ENCODE results near the gene CLNK.
"Not testable (repeated sequence)": the region's sequence is repeated elsewhere in the genome, so short reads cannot be mapped to it uniquely, and the experiment has no call there.

The CLNK gene

DNA sequence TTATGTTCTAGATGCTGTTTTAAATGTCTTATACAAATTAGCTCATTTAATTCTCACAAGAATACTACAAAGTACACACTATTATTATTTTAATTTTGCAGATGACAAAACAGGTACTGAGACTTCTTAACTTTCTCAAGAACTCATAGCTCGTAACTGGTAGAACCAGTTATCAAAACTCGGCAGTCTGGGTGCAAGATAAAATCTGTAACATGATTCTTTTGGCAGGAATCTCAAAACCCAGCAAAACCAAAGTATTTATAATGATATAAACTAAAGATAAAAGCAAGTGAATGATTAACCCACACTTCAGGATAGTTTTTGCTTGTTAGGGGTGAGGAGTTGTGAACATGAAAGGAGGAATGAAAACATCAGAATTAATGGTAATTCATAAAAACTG is 27.6 kb downstream of the CLNK start:
- no peak for DNase-seq

DNA sequence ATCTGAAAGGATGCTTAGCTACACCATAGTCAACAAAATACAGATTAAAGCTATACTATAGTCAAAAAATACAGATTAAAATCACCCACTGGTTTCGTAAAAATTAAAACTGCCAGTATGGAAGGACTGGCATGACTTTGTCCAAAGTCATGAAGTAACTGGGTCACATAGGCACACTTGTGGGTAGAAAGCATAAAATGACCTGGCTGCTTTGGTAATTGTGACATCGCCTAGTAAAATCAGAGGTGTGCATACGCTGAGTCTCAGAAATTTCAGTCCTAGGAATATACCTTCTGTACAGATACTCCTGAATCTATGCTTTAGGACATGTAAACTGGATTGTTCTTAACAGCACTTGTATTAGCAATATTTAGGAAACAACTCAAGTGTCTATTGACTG is 28.1 kb downstream of the CLNK start:
- DNase-seq = no peak

DNA sequence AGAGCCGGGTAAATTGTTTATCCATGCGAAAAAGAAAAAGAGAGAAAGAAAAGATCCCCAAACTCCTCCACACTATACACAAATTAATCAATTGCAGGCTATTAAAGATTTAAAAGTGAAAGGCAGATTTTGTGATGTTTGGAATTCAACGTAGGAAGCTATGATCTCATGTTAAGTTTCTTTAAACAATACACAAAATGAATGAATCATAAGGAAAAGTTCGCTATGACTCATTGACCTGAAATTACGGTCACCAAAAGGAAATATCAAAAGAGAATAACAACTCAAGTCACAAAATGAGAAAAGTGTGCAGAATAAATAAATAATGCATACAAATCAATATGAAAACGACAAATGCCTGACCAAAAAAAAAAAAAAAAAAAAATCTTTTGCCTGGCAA is 28.6 kb downstream of the CLNK start:
- DNase-seq = no peak

DNA sequence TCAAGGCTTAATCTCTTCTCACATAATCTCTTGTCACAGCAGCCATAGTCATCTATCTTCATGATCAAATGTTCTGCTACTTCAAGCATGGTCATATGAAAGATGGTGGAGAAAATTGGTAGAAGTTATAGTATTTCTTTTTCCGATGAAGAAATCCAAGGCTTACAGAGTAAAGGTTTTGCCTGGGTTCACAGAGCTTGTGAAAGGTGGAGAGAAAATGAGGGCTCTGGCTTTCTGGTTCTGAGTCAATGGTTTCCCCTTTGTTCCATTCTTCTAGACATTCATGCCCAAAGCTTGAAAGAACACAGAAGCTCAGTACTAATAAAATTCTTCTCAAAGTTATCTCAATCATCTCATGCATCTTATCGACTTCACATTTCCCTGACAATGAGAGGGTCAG is 36.1 kb downstream of the CLNK start:
- DNase-seq = no peak

DNA sequence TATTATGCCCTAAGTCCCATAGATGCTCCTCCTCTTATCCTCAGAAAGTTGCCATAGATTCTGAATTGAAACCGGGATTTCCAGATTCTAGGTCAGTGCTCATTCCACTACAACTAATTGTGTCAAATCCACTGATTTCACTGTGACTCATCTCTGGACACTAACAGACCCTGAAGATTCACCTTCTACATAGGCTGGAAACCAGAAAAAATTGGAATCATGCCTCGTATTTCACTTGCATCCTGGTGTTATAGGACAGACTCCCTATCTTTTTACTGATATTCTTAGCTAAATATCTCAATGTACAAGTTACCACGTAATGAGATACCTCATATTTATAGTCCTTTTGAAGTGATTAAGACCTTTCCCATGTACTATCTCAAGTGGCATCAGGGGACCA is 36.7 kb downstream of the CLNK start:
- no peak for DNase-seq

DNA sequence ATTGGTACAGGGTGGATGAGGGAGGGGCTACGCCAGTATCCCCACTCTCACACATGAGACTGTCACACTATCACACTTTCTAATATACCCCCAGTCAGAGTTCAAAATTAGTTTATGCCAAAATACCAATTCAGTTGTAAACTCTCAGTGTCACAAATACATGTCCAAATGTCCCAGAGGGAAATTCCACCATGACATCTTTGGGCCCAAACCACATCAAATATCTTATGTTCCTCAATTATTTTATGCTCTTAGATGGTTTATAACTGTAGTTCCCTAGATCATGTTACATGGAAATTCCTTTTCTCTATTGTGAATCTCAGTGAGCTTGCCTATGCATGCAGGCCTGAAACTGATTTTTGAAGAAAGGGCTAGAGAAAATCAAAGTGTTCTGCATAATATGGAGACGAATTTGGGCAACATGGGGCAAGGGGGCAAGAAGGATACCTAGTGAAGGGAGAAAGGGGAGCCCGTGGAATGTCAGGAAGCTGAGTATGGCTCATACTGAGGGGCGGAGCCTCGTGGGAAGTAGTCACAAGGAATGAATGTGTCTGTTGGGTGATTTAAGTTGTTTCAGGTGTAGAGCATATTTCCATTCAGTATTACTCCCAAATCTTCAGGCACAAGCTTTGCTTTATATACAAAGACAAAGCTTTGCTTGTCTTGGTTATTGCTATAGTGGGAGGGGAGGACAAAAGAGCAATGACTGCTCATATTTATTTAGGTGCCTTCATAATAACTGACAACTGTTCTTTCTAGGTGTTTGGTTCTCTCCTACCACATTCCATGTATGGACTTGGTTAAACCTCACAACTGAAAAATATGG is 40.8 kb downstream of the CLNK start:
- no peak for DNase-seq

DNA sequence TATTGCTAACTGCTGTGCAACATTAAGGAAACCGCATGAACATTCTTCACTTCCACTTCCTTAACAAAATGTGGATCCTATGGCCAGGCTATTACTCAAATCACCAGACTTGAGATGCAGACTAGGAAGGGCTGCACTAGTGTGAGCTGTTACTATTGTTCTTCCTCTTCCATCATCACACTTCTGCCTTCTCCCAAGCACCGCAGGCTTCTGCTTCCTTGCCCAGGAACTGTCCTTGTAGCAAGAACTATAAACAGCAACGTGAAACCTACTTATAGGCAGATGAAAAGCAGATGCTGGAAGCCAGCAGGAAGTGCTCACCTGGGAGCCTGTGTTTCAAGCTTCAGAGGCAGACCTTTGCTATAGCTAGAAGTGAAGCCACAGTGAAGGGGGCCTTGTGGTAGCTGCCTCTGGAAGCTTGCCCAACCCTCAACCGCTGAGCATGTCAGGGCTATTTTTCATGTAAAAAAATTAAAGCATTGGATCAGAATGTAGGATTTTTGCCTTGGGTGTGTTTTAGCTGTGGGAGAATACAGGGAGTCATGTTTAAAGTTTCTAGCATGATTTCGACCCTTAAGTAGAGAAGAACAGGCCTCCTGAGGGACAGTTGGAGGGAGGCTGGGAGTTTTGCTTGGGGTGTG is 43.9 kb downstream of the CLNK start:
- DNase-seq = no peak

DNA sequence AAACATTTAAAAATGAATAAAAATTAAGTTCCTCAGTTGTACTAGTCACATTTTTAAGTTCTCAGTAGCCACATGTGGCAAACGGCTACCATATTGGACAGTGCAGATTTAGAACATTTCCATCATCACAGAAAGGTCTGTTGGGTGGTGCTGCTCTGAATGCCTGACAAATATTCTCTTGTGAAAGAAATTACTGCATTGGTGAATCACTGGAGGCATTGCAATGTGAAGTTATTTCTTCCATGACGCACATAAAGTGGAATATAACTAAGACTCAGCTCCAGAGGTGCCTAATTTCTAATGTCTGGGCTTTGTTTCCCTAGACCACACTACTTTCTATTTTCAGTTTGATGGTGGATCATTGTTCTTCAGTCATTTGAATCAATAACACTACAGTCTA is 44.9 kb downstream of the CLNK start:
- no peak for DNase-seq

DNA sequence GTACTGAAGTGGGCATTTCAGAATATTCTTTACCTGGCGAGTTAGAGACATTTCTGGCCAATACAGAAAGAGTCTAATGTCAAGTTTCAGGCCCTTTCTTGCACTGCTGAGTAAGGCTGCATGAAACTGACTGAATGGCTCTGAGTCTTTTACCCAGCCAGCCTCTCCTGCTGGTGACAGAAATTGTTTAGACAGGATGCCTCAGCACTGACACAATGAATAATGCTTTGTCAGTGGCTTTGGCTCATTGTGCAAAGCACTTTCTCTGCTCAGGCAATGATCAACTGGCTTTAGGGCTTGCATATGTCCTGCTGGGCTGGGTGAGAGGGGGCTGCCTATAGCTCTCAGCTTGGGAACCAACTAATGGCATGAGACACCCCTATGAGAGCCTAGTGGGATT is 45.5 kb downstream of the CLNK start:
- no peak for DNase-seq

DNA sequence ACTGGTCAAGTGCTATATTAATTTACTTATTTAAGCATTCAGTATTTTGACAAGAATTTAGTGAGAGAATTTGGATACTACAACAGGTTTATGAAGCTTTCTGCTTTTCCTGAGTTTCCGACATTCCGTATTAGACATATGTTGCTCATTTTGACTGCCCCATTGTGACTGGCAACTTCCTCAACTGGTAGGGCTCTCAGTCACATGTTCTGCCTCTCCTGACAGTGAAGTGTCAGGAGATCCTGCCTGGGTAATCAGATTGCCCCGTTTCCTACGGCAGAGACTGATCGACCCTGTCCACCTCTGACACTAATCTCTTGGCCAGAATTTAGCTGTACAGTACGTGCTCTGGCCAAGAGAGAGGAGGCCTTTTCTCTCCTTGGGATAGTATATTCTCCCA is 49.5 kb downstream of the CLNK start:
- DNase-seq = no peak

DNA sequence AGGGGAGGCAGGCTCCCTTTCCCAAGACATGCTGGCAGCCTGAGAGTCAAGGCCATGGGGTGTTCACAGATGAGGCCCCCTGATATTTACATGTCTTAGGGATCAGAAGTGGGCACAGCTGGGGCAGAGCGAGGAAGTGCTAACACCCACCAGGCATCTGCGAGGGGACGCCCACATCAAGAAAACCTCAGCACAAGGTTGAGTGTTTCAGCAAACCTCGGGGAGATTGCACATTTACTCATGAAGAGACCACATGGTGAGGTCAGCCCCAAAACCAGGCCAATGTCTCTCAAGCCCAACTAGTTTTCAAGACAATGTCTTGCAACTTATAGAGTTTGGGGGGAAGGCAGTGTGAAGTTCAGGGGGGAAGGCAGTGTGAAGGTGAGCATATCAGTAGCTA is 55.2 kb downstream of the CLNK start:
- no peak for DNase-seq

DNA sequence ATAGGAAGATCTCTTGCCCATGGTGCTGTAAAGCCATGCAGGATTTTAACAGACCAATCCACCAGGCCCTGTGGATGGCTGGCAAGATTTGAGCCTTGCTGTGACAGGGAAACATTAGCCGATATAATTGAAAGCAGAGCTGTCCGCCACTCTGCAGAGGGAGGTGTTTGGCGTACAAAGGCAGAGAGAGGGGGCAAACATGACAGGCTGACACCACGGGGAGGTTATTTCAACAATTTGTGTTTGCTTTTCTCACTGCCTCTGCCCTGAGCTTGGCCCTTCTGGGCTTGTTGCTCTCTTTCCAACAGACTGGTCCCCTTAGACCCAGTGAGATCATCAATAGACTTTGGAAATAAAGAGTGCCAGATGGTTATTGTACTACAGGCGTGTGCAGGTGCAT is 59.4 kb downstream of the CLNK start:
- no peak for DNase-seq

DNA sequence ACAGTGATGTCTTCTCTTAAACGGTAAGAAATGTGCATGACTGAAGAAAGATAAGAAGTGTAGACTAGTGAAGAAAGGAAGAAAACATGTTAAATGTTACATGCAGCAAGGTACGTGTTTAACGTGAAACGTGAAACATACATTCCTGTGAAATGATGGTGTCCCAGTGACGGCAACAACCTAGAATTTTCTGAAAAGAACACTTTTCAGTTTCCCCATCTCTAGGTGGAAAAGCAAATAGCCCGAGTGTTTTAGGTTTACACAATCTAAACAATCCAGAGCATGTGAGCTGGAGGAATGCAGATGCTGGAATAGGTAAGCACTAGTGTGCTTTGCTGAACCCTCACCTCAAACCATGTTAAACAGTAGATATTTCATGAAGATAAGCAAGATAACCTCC is 60.7 kb downstream of the CLNK start:
- no peak for DNase-seq

DNA sequence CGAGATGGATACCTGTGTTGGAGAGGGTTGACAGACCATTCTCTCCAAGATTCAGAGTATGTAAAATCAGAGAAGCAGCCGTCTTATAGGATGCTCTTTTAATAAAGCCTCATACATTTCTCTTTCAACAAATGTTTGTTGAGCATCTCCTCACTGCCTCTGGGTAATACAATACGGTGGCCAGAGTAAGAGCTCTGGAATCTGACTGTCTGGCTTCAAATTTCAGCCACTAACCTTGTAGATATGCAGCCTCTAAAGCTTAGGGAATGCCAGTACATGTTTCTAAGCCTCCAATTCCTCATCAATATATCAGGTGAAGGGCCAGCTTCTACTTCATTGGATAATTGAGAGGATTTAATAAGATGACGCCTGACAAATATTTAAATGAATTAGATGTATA is 61.3 kb downstream of the CLNK start:
- DNase-seq = no peak

DNA sequence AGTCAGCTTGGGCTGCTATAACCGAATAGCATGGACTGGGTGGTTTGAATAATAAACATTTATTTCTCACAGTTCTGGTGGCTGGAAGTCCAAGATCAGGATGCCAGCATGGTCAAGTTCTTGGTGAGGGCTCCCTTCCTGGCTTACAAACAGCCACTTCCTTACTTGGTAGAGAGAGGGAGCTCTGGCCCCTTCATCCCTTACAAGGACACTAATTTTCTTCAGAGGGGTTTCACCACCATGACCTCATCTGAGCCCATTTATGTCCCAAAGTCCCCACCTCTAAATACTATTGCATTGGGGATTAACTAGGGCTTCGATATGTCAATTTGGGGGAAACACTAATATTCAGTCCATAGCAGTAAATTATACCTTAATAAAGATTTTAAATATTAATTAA is 61.8 kb downstream of the CLNK start:
- no peak for DNase-seq

DNA sequence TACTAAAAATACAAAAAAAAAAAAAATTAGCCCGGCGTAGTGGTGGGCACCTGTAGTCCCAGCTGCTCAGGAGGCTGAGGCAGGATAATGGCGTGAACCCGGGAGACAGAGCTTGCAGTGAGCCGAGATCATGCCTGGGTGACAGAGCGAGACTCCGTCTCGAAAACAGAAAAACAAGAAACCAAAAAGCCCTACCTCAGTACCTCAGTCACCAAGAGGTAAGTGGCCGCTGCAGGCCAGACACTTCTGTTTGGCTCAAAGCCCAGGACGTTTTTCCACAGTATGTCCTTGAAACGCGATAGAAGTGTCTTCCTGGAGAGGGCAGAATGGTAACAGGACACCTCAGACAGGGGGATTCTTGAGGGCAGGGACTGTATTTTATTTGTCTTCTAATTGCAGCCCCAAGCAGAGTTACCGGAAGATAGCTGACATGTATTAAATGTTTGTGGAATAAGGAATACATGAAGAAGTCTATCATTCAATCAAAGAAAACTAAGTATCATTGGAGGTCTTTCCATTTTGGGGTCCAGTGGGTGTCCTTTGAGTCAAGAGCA is 63.6 kb downstream of the CLNK start:
- DNase-seq = no peak

DNA sequence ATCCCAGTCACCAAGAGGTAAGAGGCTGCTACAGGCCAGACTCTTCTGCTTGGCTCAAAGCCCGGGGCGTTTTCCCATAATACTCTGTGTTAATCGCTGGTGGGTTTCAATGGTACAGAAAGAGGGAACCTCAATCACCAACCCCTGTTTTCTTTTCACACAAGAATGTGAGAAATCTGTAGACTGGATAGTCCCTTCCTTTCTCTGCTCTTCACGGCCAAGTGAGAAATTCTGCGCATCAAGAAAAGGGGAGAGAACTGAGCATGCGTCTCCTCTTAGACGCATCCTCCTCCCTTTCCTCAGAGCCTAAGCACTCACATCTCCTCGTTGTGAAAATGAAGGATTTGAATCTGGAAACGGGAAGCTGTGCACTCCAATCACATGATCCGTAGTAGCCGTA is 64.7 kb downstream of the CLNK start:
- no peak for DNase-seq

DNA sequence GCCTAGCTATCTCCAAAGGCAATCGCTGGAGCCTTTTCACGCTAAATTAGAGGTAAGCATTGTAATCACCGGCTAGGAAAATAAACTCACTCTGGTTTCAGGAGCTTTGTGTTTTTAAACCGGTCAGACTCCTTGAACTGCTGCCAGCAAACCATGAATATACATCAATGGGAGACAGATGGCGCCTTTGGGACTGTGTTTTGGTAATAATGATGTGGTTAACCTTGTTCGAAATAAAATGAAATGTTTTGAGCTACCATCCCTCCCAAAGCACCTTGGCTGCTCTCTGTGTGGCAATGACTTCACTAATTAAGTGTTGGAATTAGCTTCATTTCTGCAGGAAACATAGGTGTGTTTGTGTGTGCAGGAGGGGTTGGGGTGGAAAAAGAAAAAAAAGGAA is 65.3 kb downstream of the CLNK start:
- no peak for DNase-seq

DNA sequence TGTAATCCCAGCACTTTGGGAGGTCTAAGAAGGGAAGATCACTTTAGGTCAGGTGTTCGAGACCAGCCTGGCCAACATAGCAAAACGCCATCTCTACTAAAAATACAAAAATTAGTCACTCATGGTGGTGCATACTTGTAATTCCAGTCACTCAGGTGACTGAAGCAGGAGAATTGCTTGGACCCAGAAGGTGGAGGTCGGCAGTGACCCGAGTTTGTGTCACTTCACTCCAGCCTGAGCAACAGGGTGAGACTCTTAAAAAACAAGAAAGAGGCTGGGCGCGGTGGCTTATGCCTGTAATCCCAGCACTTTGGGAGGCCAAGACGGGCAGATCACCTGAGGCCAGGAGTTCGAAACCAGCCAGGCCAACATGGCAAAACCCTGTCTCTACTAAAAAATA is 69.6 kb downstream of the CLNK start:
- DNase-seq = not testable (repeated sequence)

DNA sequence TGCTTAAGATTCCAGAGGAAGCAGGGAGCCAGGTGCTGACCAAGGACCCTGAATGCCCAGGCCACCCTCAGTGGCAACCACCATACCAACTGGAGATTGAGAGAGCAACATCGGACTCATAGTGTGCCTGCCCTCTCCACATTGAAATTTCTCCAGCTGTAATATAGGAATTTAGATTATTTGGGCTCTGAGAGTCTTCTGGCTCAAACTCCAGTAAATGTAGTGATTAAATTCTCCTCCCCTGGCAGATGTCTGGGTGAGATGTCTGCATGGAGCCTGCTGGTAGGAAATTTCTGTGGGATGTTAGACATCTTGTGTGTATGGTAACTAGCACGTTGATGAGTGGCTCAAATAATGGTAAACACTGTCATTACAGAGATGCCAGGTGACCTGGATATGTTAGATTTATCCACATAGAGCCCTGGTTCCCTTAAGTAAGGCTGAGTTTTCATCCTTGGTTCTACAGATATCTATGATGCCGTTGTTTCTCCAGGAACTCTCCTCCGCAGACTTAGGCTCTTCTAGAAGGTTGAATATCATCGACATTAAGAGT is 70.6 kb downstream of the CLNK start:
- no peak for DNase-seq

DNA sequence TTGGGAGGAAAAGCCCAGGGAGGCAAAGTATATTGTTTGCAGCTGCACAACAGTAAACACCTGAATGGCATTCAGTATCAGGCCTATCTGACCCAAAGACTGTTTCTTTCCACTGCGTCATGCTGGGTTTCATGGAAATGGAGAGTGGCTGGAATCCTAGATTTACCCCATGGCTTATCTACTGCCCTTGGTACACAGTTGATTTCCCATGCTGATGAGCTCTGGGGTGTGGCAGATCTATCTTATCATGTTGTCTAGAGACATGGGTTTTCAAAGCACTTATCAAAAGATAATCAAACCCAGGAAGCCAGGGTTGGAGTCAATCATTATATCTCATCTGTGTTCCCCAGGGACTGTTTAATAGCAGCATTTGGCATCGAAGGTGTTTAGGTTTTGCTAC is 72.1 kb downstream of the CLNK start:
- no peak for DNase-seq

DNA sequence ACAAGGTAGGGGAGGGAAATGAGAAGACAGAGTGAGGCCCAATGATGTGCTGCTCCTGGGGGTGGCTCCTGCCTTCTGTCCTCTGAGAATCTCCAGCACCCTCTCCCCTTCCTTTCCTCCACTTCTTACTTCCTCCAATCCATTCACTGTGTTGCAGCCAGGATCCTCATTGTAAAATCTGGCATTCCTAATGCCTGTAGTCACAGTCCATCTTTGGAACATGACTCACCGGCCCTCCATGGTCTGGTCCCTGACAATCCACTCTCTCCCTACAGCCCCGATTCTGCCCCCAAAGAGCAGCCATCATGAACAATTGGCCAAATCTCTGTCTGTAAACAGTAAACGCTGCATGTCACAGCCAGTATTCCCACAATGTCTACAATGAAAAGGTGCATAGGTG is 72.9 kb downstream of the CLNK start:
- no peak for DNase-seq

DNA sequence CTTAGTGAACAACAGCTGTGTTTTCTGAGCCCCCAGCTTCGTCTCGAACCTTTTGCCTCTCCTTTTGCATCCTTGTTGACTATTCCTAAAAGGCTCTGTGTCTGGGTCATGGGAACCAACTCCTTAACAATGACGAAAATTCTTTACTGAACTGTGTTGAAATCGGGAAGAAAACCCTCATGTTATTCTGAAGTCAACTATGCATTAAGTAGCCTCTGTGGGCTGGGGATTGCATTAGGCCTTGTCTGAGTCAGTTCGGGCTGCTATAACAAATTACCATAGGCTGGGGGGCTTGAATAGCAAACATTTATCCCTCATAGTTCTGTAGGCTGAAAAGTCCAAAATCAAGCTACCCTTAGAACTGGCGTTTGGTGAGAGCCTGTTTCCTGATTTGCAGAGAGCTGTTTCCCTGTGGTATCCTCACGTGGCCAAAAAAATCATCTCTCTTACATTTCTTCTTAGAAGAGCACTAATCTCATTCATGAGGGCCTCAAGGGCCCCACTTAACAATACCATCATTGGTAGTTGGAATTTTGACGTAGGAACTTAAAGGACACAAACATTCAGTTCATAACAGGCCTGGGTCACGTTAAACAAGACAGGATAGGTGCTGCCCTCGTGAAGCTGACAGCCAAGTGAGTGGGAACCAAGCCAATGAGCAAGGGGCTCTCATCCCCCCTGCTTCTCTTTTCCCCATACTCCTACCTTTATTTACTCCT is 75.9 kb downstream of the CLNK start:
- no peak for DNase-seq

DNA sequence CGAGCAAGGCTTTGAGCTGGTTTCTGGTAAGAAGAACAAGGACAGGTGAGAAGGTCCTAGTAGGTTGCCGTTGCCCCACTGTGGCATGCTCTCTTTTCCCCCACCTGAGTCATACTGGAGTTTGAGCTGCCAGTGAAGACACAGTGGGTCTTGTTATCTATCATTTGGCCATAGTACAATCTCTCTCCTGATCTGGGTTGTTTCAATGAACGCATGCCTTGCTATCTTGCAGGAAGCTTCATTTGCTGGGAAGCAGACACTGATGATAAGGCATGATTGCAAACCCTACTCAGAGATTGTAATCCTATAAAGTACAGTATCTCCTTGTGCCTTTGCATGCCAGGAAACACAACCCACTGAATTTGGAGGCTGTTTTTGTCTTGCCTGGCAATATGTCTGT is 77.4 kb downstream of the CLNK start:
- DNase-seq = no peak
